Myometrial cell (primary cell): ENCODE measurements around the gene RXFP3. TPM values are rescaled to one million over a fixed set of nuclear protein-coding genes. Genes with fewer than 3 reads are reported as not detected.

Experiments used
- total RNA-seq: library from RNA; depleted of rRNA; stranded (reverse); fragments of >200 nt; gene quantifications from 2 replicates; pipeline ENCODE4 v1.2.3, GENCODE V29; 2015

The RXFP3 gene
- not detected in 2 replicates for total RNA-seq

GRCh38 chr5:33936381-33937016 lies at the start of gene RXFP3:
Gene RXFP3, plus strand, starts transcription at chr5:33936386. Its CDS starts 355 bp downstream, at chr5:33936741.

GRCh38 chr5:33891788-33892619 lies 44.2 kb upstream of the RXFP3 start, which contains the start of gene ADAMTS12:
Gene ADAMTS12, minus strand, starts transcription at chr5:33891990. Its CDS starts 134 bp downstream, at chr5:33891856.

GRCh38 chr5:33984671-33985124 lies 48.5 kb downstream of the RXFP3 start, which contains the start of gene SLC45A2:
Gene SLC45A2, minus strand, starts transcription at chr5:33984693. Its CDS starts 110 bp downstream, at chr5:33984583.

Other genes starting within 250 kb of the RXFP3 start
- 15.3 and 16.7 TPM in 2 replicates for gene ADAMTS12, start 44.4 kb upstream of the RXFP3 start, total RNA-seq
- gene SLC45A2, start 48.3 kb downstream of the RXFP3 start, total RNA-seq: not detected in 2 replicates
- 12.6 and 19.0 TPM in 2 replicates for gene AMACR, start 71.7 kb downstream of the RXFP3 start, total RNA-seq
- 0.18 and 2.0 TPM in 2 replicates for gene C1QTNF3, start 106.8 kb downstream of the RXFP3 start, total RNA-seq